HG02642 (cell line): ENCODE data around the gene MMD2.

Experiments
- ATAC-seq: cut with Tn5 transposase; IDR thresholded peaks from one replicate; pipeline ENCODE4 v1.9.1; 2021; ENCODE audit warnings: mild to moderate bottlenecking; ENCODE audit not compliant: unreplicated experiment, poor library complexity

The MMD2 gene

DNA sequence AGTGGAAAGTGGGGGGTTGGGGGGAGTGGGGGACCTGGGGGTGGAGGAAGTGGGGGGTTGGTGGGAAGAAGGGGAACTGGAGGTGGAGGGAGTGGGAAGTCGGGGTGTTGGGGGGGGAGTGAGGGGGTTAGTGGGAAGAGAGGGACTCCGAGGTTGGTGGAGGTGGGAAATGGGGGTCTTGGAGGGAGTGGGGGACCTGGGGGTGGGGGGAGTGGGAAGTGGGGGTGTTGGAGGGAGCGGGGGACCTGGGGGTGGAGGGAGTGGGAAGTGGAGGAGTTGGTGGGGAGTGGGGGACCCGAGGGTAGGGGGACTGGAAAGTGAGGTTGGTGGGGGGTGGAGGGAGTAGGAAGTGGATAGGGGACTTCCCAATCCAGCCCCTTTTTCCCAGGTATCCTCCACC is 906 bp upstream of the MMD2 start:
- no peak for ATAC-seq

- no peak for ATAC-seq
These were observed 319 bp upstream of the MMD2 start for GRCh38 chr7:4959306-4959705.

DNA sequence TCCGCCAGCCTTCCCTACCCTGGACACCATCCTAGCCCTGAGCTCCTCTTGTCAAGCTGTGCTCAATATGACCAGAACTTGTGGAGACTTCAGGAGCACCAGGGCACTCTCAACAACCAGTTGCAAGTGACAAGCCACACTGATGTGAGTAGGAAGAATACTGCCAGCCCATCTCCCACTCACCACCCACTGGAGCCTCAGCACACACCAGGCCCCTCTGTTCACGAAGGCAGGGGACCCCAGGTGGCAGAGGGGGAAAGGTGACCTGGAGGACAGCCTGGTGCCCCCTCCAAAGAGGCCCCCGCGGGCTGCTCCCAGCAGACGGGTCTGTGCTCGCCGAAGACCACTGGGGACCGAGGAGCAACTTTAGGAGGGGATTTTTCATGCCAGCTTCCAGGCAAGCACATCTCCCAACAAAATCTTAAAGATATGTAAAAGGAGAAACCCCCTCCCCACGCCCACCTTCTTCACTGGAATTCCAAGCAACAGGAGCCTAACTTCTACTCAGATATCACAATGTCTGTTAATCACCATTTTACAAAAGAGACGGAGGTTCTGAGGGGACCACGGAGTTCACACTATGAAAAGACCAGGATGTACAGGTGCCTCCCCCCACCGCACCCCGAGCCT is 1.0 kb downstream of the MMD2 start:
- ATAC-seq: no peak

GRCh38 chr7:4951903-4952636 is 6.9 kb downstream of the MMD2 start:
- ATAC-seq: no peak

GRCh38 chr7:4951304-4951703 is 7.7 kb downstream of the MMD2 start:
- ATAC-seq: no peak

- ATAC-seq: no peak
These were observed 10.6 kb downstream of the MMD2 start for GRCh38 chr7:4948402-4948801.

GRCh38 chr7:4945949-4946348 is 13.0 kb downstream of the MMD2 start:
- no peak for ATAC-seq

DNA sequence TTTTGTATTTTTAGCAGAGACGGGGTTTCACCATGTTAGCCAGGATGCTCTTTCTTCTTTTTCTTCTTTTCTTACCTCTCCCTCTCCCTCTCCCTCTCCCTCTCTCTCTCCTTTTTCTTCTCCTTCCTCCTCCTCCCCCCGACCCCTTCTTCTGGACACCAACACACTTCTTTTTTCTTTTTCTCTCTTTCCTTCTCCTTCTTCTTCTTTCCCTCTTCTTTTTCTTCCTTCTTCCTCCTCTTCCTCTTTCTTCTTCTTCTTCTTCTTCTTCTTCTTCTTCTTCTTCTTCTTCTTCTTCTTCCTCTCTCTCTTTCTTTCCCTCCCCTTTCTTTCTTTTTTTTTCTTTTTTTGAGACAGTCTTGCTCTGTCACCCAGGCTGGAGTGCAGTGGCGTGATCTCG is 14.0 kb downstream of the MMD2 start:
- ATAC-seq: no peak

- no peak for ATAC-seq
These were observed 15.7 kb downstream of the MMD2 start for GRCh38 chr7:4943297-4943696.

DNA sequence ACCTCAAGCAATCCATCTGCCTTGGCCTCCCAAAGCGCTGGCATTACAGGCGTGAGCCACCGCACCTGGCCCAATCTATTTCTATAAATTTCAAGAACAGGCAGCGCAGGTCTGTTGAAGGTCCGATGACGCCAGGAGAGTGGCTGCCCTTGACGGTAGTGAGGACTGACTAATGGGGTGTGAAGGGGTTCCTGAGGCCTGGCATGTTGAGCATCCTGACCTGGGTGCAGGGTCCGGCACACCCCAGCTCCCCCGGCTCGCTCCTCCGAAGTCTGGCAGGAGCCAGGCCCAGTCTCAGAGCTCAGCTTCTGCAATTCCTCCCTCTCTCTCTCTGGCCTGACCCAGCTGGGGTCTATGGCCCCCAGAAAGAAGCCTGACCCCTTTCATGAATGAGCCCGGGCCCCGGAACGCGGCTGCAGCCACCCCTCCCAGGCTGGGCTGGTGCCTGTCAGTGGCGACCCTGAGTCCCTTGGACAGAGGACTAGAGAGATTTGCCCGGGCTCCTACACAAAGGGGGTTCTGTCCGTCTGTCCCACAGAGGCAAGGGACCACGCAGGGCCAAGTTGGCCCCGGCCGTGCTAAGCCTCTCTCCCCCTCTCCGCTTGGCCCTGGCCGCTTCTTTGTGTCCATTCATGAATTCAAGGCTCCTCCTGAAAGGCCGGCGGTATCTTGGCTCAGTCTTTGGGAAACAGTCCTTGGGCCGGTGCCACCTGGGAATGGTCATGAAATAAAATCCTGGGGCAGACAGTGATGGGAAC is 18.8 kb downstream of the MMD2 start:
- ATAC-seq: no peak

DNA sequence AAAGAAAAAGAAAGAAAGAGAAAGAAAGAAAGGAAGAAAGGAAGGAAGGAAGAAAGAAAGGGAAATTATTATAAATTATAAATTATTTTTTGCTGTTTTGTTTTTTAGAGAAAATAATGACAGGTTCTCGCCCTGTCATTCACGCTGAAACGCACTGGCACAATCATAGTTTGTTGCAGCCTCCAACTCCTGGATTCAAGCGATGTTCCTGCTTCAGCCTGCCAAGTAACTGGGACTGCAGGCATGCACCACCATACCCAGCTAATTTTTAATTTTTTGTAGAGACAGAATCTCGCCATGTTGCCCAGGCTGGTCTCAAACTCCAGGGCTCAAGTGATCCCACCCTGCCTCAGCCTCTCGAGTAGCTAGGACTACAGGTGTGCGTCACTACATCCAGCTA is 21.6 kb downstream of the MMD2 start:
- ATAC-seq: no peak

GRCh38 chr7:4934419-4935025 is 24.5 kb downstream of the MMD2 start:
- no peak for ATAC-seq

DNA sequence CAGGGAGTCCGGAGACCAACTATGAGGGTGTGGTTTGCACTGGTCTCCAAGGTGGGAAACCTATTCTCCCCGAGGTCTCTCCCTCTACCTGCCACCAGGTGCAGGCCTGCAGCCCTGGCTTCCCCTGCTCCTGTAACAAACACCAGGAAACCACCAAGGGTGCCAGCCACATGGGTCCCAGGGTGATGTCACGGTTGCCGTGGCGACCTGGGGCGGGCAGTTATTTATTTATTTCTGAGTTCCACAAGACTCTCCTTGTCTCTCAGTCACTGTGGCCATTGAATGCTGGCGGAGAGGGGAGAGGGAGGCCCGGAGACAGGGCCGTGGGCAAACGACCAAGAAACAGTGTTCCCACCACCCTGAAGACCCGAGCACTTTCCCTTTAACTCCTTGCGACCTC is 27.0 kb downstream of the MMD2 start:
- ATAC-seq: no peak

GRCh38 chr7:4929005-4929404 is 30.0 kb downstream of the MMD2 start:
- ATAC-seq: no peak

DNA sequence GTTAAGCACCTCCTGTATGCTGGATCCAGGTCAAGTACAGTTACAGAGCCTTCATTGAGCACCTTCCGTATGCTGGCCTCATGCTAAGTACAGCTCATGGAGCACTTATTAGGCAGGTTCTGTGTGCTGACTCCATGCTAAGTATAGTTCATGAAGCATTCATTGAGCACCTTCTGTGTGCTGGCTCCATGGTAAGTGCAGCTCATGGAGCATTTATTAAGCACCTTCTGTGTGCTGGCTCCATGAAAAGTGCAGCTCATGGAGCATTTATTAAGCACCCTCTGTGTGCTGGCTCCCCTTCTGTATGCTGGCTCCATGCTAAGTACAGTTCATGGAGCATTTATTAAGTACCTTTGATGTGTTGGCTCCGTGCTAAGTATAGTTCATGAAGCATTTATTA is 30.5 kb downstream of the MMD2 start:
- ATAC-seq: no peak

GRCh38 chr7:4919969-4920766 is 38.8 kb downstream of the MMD2 start:
- no peak for ATAC-seq

- no peak for ATAC-seq
These were observed 42.9 kb downstream of the MMD2 start for GRCh38 chr7:4916113-4916512.

GRCh38 chr7:4911111-4911828 is 47.7 kb downstream of the MMD2 start:
- no peak for ATAC-seq

DNA sequence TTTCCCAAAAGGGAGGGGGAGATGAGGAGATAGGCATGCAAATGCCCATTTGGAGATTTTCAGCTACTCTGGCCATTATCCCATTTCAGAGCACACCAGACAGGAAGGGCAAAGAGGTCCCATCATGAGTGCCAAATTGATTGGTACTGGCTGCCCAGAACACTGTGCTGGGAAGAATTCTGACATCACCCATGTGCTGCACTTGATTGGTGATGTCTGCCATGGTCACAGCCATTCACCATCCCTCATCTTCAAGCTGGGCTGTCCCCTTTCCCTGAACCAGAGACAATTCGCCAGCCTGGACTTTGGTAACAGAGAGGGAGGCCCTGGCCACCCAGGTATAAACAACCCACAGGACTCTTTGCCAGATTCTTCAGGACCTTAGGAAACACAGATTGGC is 52.3 kb downstream of the MMD2 start:
- ATAC-seq: no peak

- no peak for ATAC-seq
These were observed 53.8 kb downstream of the MMD2 start for GRCh38 chr7:4905171-4905570.
